Jurkat, Clone E6-1 (cell line): ENCODE measurements around the gene MED28.

Experiments
- DNase-seq: peaks from one replicate; pipeline ENCODE4 v3.0.0-alpha.2; 2011; ENCODE audit warnings: low read depth, low spot score
- H3K4me3 ChIP-seq: 2 replicates; pipeline ENCODE4 v1.5.1; 2011; ENCODE audit warnings: mild to moderate bottlenecking, low read length, control low read depth, moderate library complexity

The MED28 gene

GRCh38 chr4:17613761-17614415, 553 bp upstream of the MED28 start:
- peak overlapping the region; percentile 99 for H3K4me3 ChIP-seq
- no peak for DNase-seq

GRCh38 chr4:17616283-17616682, 1.8 kb downstream of the MED28 start:
- DNase-seq = peak; percentile 96
- peak overlapping the region; percentile 99 for H3K4me3 ChIP-seq

GRCh38 chr4:17618926-17619325, 4.5 kb downstream of the MED28 start:
- DNase-seq = peak; percentile 88
- H3K4me3 ChIP-seq = peak overlapping the region; percentile 46

- DNase-seq = no peak
- H3K4me3 ChIP-seq = peak overlapping the region; percentile 46
Observed at GRCh38 chr4:17619416-17620105, 5.1 kb downstream of the MED28 start.

- H3K4me3 ChIP-seq = no peak overlapping the region
- DNase-seq = no peak
Observed at GRCh38 chr4:17623451-17624001, 9.1 kb downstream of the MED28 start.

- H3K4me3 ChIP-seq = no peak overlapping the region
- DNase-seq = no peak
Observed at GRCh38 chr4:17624821-17625220, 10.4 kb downstream of the MED28 start.

GRCh38 chr4:17630228-17630627, 15.8 kb downstream of the MED28 start:
- H3K4me3 ChIP-seq = no peak overlapping the region
- no peak for DNase-seq

- no peak overlapping the region for H3K4me3 ChIP-seq
- no peak for DNase-seq
Observed at GRCh38 chr4:17633600-17633999, 19.2 kb downstream of the MED28 start.

- DNase-seq = no peak
Observed at GRCh38 chr4:17635056-17635455, 20.6 kb downstream of the MED28 start.

GRCh38 chr4:17636341-17636695, 21.9 kb downstream of the MED28 start:
- no peak overlapping the region for H3K4me3 ChIP-seq
- no peak for DNase-seq

More at GRCh38 chr4:17635056-17635455, 20.6 kb downstream of the MED28 start:
- no peak overlapping the region for H3K4me3 ChIP-seq

GRCh38 chr4:17636696-17637622, 22.5 kb downstream of the MED28 start:
- peak; percentile 48 for DNase-seq
- H3K4me3 ChIP-seq = no peak overlapping the region

- no peak for DNase-seq
- H3K4me3 ChIP-seq = no peak overlapping the region
Observed at GRCh38 chr4:17639136-17639535, 24.7 kb downstream of the MED28 start.

GRCh38 chr4:17642398-17642783, 27.9 kb downstream of the MED28 start:
- no peak overlapping the region for H3K4me3 ChIP-seq

GRCh38 chr4:17646693-17647092, 32.3 kb downstream of the MED28 start:
- no peak overlapping the region for H3K4me3 ChIP-seq
- no peak for DNase-seq

More at GRCh38 chr4:17642398-17642783, 27.9 kb downstream of the MED28 start:
- DNase-seq = no peak

- no peak for DNase-seq
- H3K4me3 ChIP-seq = no peak overlapping the region
Observed at GRCh38 chr4:17647176-17647806, 32.9 kb downstream of the MED28 start.

- H3K4me3 ChIP-seq = no peak overlapping the region
- no peak for DNase-seq
Observed at GRCh38 chr4:17647927-17648326, 33.5 kb downstream of the MED28 start.

- H3K4me3 ChIP-seq = no peak overlapping the region
- DNase-seq = no peak
Observed at GRCh38 chr4:17650406-17650805, 36.0 kb downstream of the MED28 start.

GRCh38 chr4:17654701-17655100, 40.3 kb downstream of the MED28 start:
- H3K4me3 ChIP-seq = no peak overlapping the region

GRCh38 chr4:17657090-17657489, 42.6 kb downstream of the MED28 start:
- H3K4me3 ChIP-seq = no peak overlapping the region
- DNase-seq = no peak

More at GRCh38 chr4:17654701-17655100, 40.3 kb downstream of the MED28 start:
- no peak for DNase-seq
